HFFc6 (cell line): Measurements from ENCODE around the gene NAGPA. TPM values are rescaled to one million over a fixed set of nuclear protein-coding genes. Genes with fewer than 3 reads are reported as not detected.

Source experiments
- DNase-seq: peaks from one replicate; pipeline ENCODE4 v3.0.0-alpha.2; 2018
- H3K27ac Mint-ChIP-seq: 2 replicates; pipeline ENCODE4 v1.8.0; 2020; ENCODE audit warnings: mild to moderate bottlenecking, mixed read lengths
- H3K27me3 Mint-ChIP-seq: 2 replicates; pipeline ENCODE4 v1.8.0; 2021; ENCODE audit warnings: mild to moderate bottlenecking, moderate library complexity, mixed read lengths; ENCODE audit not compliant: insufficient read depth
- H3K36me3 Mint-ChIP-seq: 2 replicates; pipeline ENCODE4 v1.8.0; 2021; ENCODE audit warnings: low read depth, mixed read lengths
- H3K4me1 Mint-ChIP-seq: 2 replicates; pipeline ENCODE4 v1.8.0; 2020; ENCODE audit warnings: low read depth, mixed read lengths
- H3K4me3 Mint-ChIP-seq: 2 replicates; pipeline ENCODE4 v1.8.0; 2020; ENCODE audit warnings: mild to moderate bottlenecking, moderate library complexity, mixed read lengths
- H3K9me3 Mint-ChIP-seq: 2 replicates; pipeline ENCODE4 v1.8.0; 2020; ENCODE audit warnings: mild to moderate bottlenecking, mixed read lengths
- CTCF ChIP-seq: fragments of 200-600 bp; sonication (generic); IDR thresholded peaks from 2 replicates; pipeline ENCODE4 v1.5.0; 2021; ENCODE audit warnings: antibody characterized with exemption, mild to moderate bottlenecking
- total RNA-seq, 6 experiments: library from RNA; stranded (reverse); fragmentation: NEBNext Ultra II Directional; extraction: Animal tissue kit (Norgen Biotek cat#: 25700); gene quantifications; 2 replicates in 1 of 6; 3 replicates in 5 of 6; pipeline ENCODE4 v1.2.3, GENCODE V29; 2021

The NAGPA gene
- total RNA-seq, 6 experiments from 2014 or later, result 14.4 to 18.7 (median 16.4) TPM

DNA sequence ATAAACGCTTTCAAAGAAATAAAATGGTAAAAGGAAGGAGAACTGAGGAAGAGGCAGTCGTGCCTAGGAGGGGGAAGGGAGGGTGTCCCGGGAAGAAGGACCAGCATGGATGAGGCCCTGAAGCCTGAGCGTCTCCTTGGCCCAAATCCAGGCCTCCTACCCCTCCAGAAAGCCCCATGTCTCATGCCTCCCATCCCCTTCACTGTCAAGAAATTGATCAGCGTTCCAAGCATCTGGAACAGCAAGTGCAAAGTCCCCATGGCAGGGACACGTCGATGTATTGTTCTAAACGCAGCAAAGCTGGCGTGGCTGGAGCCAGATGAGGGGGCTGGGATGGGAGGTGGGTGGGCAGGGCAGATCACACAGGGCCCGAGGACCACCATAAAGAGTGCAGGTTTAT, 53.0 kb downstream of the NAGPA start:
- Mint-ChIP-seq H3K27me3 (peaks cover 9% of the 10 kb centered on the region), H3K4me3 (no peak overlapping the region), H3K9me3 (no peaks in the 10 kb centered on the region; the same call in 1 of the 2 replicates), H3K36me3 (no peaks in the 10 kb centered on the region), H3K4me1 (no peaks in the 10 kb centered on the region), H3K27ac (no peak overlapping the region)
- DNase-seq, result no peak
- no peak for TF ChIP-seq CTCF

GRCh38 chr16:4979736-4980660, 53.7 kb downstream of the NAGPA start:
- no peak overlapping the region for H3K4me3 Mint-ChIP-seq
- H3K27me3 Mint-ChIP-seq, result peaks cover 11% of the 10 kb centered on the region
- no peaks in the 10 kb centered on the region for H3K4me1 Mint-ChIP-seq
- H3K36me3 Mint-ChIP-seq, result no peaks in the 10 kb centered on the region
- H3K9me3 Mint-ChIP-seq, result no peaks in the 10 kb centered on the region; the same call in 1 of the 2 replicates
- no peak for DNase-seq
- TF ChIP-seq CTCF, result no peak
- no peak overlapping the region for H3K27ac Mint-ChIP-seq

DNA sequence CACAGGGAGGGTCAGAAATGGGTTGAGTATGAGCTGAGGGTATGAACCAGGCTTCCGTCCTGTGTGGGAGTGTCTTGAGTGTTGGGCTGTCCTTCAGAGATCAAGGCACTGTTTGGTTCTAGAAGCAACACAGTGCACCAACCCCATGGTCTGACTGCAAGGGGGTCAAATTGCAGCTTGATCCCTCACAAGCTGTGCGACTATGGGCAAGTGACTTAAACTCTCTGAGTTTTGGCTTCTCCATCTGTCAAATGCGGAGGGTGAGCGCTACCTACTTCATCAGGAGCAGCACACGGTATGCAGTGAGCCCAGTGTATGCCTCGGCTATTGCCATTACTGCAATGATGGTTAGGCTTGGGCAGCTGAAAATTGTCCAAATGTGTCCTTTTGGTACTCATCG, 54.6 kb downstream of the NAGPA start:
- TF ChIP-seq CTCF, result no peak
- H3K27me3 Mint-ChIP-seq, result peaks cover 11% of the 10 kb centered on the region
- H3K36me3 Mint-ChIP-seq, result no peaks in the 10 kb centered on the region
- no peak overlapping the region for H3K4me3 Mint-ChIP-seq
- H3K4me1 Mint-ChIP-seq, result no peaks in the 10 kb centered on the region
- DNase-seq, result no peak
- no peak overlapping the region for H3K27ac Mint-ChIP-seq
- H3K9me3 Mint-ChIP-seq, result no peaks in the 10 kb centered on the region; the same call in 1 of the 2 replicates

DNA sequence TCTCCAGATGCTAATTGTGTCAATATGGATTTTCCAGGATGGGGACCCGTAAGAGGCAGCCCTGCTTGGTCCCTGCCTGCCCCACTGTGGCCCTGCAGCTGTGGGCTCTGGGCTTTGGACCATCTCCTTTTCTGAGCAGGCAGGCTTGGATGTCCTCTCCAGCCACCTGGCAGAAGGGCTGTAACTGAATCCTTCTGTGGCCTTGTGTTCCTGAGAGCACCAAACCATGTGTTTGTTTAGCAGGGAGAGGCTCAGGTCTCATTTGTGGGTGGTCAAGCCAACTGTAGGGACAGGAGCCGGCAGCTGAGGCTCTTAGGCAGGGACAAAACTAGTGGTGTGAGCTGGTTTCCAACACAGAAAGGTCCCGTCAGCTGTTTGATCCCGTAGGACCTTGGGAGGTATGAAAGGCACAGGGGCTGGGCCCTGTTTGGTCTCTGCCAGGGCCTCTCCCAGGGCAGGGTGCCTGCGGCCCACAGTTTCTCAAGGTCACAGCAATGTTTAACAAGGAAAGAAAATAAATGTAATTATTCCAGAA, 57.1 kb downstream of the NAGPA start:
- Mint-ChIP-seq H3K9me3 (no peaks in the 10 kb centered on the region; the same call in 1 of the 2 replicates), H3K4me1 (no peaks in the 10 kb centered on the region; the same call in 1 of the 2 replicates), H3K27me3 (peaks cover 18% of the 10 kb centered on the region), H3K27ac (no peak overlapping the region), H3K36me3 (no peaks in the 10 kb centered on the region), H3K4me3 (no peak overlapping the region)
- DNase-seq, result no peak
- TF ChIP-seq CTCF, result no peak

DNA sequence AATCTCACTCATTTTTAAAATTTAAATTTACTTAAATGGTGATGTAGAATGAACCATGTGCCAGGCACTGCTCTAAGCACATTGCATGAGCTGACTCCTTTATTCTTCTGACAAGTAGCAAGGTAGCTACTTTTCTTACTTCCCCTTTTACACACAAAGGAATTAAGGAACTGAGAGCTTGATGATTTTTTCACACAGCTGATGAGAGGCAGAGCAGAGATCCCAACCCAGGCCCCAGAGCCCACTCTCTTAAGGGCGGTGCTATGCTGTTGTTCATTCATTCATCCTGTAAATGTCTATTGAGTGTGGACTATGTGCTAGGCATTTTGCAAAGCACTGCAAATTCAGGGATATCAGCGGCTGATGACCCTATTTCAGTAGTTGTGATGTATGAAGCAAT, 57.7 kb downstream of the NAGPA start:
- no peak for DNase-seq
- Mint-ChIP-seq H3K4me3 (no peak overlapping the region), H3K27me3 (peaks cover 21% of the 10 kb centered on the region), H3K27ac (no peak overlapping the region), H3K9me3 (no peaks in the 10 kb centered on the region; the same call in 1 of the 2 replicates), H3K4me1 (no peaks in the 10 kb centered on the region; the same call in 1 of the 2 replicates), H3K36me3 (no peaks in the 10 kb centered on the region)
- TF ChIP-seq CTCF, result no peak

Other genes with a start within 250 kb of the NAGPA start
- gene SEPTIN12, start 245.6 kb downstream of the NAGPA start, total RNA-seq, result not detected
- not detected for gene SMIM22, start 238.6 kb downstream of the NAGPA start, total RNA-seq
- 10 to 100 TPM; 16.8 to 20.1 (median 18.5) TPM for gene ROGDI, start 231.3 kb downstream of the NAGPA start, total RNA-seq
- 10 to 100 TPM; 77.6 to 89.4 (median 81.8) TPM for gene GLYR1, start 186.6 kb downstream of the NAGPA start, total RNA-seq
- 10 to 100 TPM; 21.3 to 24.8 (median 22.0) TPM for gene UBN1, start 186.5 kb downstream of the NAGPA start, total RNA-seq
- under 1 TPM in 3 of 6 experiments, not detected in 3; 0.02 to 0.06 (median 0.05) TPM for gene PPL, start 96.8 kb downstream of the NAGPA start, total RNA-seq
- gene SEC14L5, start 75.6 kb downstream of the NAGPA start, total RNA-seq, result not detected
- gene C16orf89, start 32.0 kb upstream of the NAGPA start, total RNA-seq, result not detected
- 10 to 100 TPM; 43.5 to 51.3 (median 47.4) TPM for gene ALG1, start 37.9 kb upstream of the NAGPA start, total RNA-seq
- 10 to 100 TPM; 13.7 to 20.1 (median 15.9) TPM for gene EEF2KMT, start 63.9 kb upstream of the NAGPA start, total RNA-seq